GM19023 (cell line): ENCODE measurements around the gene ADGRG1.

Experiments used
- ATAC-seq: cut with Tn5 transposase; IDR thresholded peaks from one replicate; pipeline ENCODE4 v1.9.1; 2021; ENCODE audit warnings: mild to moderate bottlenecking, moderate library complexity; ENCODE audit not compliant: unreplicated experiment

ADGRG1 gene

DNA sequence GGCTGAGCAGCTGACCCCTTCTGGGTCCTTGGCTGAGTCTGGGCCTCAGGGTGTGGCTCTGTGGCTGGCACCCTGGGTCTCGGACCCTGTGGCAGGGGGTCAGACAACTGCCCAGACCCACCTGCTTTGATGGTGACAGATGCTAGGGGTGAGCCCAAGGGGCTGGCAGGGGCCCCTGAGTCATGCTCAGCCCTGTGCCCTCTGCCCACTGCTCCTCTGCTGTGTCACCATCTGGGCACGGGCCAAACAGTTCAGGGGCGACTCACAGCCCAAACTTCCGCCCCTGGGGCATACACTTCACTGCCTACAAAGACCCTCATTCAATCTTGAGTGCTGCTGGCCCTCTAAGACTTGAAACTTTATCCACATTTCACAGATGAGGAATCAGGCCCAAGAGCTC lies 5.7 kb downstream of the ADGRG1 start:
- ATAC-seq, result no peak

GRCh38 chr16:57635266-57636097 lies 7.1 kb downstream of the ADGRG1 start:
- no peak for ATAC-seq

DNA sequence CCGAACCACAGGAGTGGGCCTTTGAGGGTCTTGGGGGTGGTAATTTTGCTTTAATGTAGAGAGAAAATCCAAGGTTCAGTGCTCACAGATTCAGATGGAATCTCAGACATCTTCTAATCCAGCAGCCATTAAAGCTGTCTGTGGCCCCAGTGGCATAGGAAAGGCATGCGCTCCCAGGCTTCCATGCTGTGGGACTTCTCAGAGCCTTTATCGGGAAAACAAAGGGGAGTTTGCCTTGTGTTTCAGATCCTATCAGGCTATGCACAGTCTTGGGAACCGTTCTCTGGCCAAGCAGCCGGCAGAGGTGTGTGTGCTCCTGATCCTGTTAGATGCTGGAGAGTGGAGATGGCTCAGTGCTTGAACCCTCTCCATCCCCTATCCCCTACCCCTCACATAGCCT lies 7.8 kb downstream of the ADGRG1 start:
- ATAC-seq, result no peak

DNA sequence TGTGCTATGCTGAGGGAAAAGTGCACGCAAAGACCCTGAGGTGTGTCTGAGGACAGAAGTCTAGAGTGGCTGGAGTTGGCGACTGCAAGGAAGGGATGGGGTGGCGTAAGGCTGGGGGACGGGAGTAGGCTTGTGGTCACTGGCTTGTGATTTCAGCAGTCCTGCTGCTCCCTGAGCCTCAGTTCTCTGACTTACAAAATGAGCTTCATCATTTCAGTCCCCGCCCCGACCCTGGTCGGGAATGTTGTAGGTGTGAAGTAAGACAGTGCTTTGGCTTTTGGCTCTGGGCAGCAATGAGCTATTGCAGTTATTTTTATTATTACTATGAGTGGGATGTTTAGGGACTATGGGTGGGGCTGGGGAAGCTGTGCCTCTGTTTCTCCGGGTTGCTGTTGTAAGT lies 8.6 kb downstream of the ADGRG1 start:
- no peak for ATAC-seq

GRCh38 chr16:57637424-57637823 lies 9.0 kb downstream of the ADGRG1 start:
- ATAC-seq, result no peak

DNA sequence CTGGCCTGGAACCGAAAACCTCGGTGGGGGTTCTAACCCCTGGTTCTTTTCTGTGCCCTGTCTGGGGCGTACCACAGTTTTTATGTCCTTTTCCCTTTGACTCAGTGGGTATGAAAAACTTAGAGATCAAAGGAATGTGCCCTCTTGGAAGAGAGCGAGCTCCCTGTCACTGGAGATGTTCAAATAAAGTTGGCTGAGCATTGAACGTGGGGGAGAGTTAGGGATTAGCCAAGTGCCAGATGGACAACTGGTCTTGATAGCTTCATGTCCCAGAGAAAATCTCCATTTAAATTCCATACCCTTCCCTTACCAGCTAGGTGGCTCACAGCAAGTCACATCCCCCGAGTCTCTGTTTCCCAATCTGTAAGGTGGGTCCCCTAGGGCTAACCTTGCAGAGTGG lies 9.5 kb downstream of the ADGRG1 start:
- no peak for ATAC-seq

GRCh38 chr16:57638381-57638780 lies 10.0 kb downstream of the ADGRG1 start:
- ATAC-seq, result no peak

DNA sequence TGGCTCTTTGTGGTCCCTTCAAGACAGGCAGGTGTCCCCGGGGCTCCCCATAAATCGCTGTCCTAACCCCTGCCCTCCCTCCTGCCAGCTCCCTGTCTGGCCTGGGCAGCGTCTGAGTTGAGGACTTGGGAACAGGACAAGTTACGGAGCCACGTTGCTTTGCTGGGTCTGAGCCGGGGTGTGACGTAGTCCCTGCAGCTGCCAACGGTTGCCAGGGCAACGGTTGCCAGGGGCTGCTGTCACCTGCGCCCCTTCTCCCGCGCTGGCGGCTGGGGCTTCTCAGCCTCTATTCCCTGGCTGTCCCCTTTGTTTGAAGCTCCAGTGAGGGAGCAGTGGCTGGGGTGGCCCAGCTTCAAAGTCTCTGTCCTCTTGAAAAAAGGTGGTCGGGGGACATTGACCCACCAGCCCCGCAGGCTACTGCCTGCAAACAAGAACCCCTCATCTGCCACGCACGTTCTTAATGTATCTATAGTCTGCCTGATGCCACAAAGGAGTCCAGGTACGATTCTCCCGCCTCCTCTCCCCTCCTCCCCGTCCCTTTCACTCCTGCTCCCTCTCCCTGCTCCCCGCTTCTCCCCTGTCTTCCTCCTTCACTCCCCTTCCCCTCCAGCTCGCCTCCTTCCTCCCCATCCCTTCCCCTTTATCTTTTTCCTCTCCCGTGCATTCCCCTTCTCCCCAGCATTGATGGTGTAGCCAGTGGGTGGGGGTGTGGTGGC lies 10.9 kb downstream of the ADGRG1 start:
- ATAC-seq, result no peak

- no peak for ATAC-seq
These were observed 11.8 kb downstream of the ADGRG1 start for GRCh38 chr16:57640185-57640584.

DNA sequence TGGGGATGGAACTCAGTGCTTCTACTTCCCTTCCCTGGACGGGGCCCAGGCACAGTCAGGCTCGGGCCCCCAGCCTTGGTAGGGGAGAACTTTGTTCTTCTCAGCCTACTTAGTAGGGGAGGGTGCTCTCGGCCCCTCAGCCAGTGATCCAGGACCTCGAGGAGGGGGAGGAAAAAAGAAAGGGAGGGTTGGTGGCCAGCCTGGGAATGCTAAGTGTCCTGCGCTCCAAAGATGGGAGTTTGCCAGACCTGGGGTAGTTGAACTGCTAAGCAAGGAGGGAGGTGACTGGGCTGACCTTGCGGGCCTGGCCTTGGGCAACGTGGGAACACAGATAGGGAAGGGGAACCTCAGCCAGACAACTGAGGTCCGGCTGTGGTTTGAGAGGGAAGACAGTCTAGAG lies 12.2 kb downstream of the ADGRG1 start:
- ATAC-seq, result no peak

GRCh38 chr16:57642160-57643135 lies 14.0 kb downstream of the ADGRG1 start:
- no peak for ATAC-seq

GRCh38 chr16:57643147-57643874 lies 14.9 kb downstream of the ADGRG1 start:
- ATAC-seq, result no peak

DNA sequence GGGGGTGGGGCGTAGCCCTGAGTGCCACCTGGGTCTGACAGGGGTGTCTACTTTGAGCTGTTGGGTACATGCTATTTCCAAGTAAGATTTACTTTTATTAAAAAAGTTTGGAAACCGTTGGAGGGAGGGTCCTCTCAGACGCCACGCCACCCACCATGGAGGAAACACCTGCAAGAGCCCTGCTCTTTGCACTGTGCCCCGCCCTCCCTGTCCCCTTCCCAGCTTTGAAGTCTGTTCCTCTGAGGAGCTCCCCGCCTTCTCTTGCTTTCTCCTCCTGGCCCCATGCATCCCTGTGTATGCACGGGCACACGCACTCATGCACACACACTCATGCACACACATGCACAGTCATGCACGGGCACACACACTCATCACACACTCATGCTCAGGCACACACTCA lies 15.5 kb downstream of the ADGRG1 start:
- ATAC-seq, result no peak

GRCh38 chr16:57644383-57645014 lies 16.1 kb downstream of the ADGRG1 start:
- ATAC-seq, result no peak

DNA sequence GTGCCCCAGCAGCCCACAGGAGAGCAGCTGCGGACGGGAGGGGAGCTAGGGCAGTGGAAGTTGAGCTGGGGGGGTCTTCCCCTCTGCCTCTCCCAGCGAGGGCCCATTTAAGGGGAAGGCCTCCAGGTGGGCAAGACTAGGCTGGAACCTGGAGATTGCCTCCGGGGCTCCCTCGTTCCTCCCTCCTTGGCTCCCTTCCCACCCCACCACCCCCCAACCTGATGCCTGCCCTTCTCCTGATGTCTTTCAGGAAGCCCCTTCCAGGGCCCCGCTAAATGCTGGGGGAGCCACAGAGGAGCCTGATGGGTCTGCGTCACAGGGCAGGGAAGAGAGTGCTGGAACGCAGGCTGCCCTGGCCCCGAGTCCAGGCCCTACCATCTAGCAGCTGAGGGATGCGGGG lies 16.7 kb downstream of the ADGRG1 start:
- ATAC-seq, result no peak

- no peak for ATAC-seq
These were observed 17.4 kb downstream of the ADGRG1 start for GRCh38 chr16:57645691-57646387.

DNA sequence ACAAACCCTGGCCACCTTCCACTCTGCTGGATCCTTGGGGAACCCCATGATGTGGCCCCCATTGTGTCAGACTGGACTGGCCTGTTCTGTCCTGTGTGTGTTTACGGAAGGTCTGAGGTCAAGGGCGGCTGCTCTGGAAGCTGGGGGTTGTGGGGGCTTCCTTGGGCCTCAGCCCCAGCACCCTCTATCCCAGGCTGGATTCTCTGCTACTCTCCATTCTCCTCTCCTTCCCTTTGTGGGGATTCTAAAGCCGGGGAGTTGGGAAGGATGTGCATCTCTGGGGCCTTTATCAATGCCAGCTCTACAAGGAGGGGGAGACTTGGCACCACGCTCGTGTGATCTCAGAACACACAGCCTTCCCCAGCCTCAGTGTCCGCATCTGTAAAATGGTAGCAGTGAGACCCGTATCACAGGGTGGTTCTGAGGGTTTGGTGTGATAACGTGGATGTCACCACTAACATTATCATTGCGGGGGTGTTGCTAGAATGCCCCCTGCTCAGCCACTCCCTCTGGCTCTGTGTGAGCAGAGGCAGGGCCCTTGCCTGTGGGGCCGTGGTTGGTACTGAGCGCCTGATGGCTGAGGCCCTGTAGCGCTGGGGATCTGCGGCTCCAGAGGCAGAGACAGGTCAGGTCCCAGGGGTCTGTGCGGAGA lies 18.1 kb downstream of the ADGRG1 start:
- ATAC-seq, result no peak

DNA sequence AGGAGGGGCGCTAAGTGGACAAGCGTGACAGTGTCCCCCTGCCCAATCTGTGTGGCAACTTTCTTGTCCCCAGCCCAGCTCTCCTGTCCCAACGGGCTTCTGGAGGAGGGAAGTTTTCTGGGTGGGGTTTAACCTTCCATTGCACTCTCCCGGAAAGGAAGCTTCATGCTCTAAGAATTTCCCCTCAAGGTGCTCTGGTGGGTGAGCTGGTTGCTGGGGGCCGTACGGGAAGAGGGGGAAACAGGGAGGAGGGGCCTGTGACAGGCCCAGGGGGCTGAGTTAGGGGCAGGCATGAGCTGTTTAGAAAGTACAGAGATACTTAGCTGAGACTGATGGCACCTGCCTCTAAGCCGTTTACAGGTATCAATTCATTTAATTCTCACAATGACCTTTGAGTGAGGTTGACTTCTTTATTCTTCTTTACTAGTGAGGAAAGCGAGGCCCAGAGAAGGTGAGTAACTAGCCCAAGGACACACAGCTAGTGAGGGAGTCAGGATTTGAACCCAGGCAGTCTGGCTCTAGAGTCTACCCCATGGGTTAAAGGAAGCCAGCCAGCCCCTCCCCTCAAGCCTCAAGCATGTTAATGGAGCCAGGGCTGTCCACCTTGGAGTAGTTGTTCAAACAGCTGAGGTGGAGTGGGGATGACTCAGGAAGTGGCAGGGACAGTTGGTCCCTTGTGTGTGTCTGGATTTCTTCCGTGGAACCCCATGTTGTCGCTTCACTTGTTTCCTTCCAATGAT lies 18.9 kb downstream of the ADGRG1 start:
- ATAC-seq, result no peak
